HEK293 (cell line): ENCODE results near the gene KLF2.

Experiments
- CTCF ChIA-PET: fragments of 350-600 bp; formaldehyde crosslinking; extraction: SDS; loops from one replicate; lab custom pipeline; 2021; ENCODE audit warnings: antibody characterized with exemption; lab: Yijun Ruan, JAX
- POLR2A ChIA-PET: fragments of 300-600 bp; formaldehyde crosslinking; extraction: SDS; loops from one replicate; lab custom pipeline; 2020; ENCODE audit warnings: antibody characterized with exemption, inconsistent platforms; lab: Yijun Ruan, JAX
- H3K27ac ChIP-seq: fragments of 200-500 bp; sonication (Bioruptor generic); 2 replicates; pipeline ENCODE4 v1.5.1; 2014; ENCODE audit warnings: low read depth, low read length, control low read depth, inconsistent platforms; ENCODE audit errors: extremely low read depth
- H3K36me3 ChIP-seq, 2 experiments: fragments of 200-500 bp in 1 of 2; sonication (Bioruptor generic) in 1 of 2; 1 replicate in 1 of 2; 2 replicates in 1 of 2; pipeline ENCODE4 v1.5.1; 2014 to 2017; ENCODE audit warnings: inconsistent platforms in 2 of 2, low read length in 2 of 2; ENCODE audit not compliant: control insufficient read depth in 2 of 2, insufficient read depth in 1 of 2
- H3K4me1 ChIP-seq: fragments of 200-500 bp; sonication (Bioruptor generic); 2 replicates; pipeline ENCODE4 v1.5.1; 2014; ENCODE audit warnings: mild to moderate bottlenecking, low read length, inconsistent platforms; ENCODE audit not compliant: control insufficient read depth, insufficient read depth
- H3K4me3 ChIP-seq: 2 replicates; pipeline ENCODE4 v1.5.1; 2011; ENCODE audit warnings: low read depth, mild to moderate bottlenecking, control low read depth, low read length, moderate library complexity
- H3K9me3 ChIP-seq: fragments of 200-500 bp; sonication (Bioruptor generic); 2 replicates; pipeline ENCODE4 v1.5.1; 2014; ENCODE audit warnings: low read depth, low read length, inconsistent platforms; ENCODE audit not compliant: control insufficient read depth, insufficient read depth
- GLI2 ChIP-seq: fragments of 450-650 bp; formaldehyde crosslinking; IDR thresholded peaks from 2 replicates; pipeline ENCODE4; 2017; ENCODE audit warnings: missing biosample characterization, missing genetic modification characterization, low read depth, borderline replicate concordance
- HOXD13 ChIP-seq: sonication (generic); formaldehyde crosslinking; IDR thresholded peaks from 2 replicates; pipeline ENCODE4 v1.8.0; 2022; ENCODE audit warnings: missing genetic modification reagents, borderline replicate concordance
- OSR2 ChIP-seq: fragments of 450-650 bp; formaldehyde crosslinking; IDR thresholded peaks from 2 replicates; pipeline ENCODE4 v1.5.1; 2016; ENCODE audit warnings: missing biosample characterization, missing genetic modification characterization
- PRDM1 ChIP-seq: fragments of 450-650 bp; formaldehyde crosslinking; IDR thresholded peaks from 2 replicates; pipeline ENCODE4; 2016; ENCODE audit warnings: missing biosample characterization, missing genetic modification characterization
- RBAK ChIP-seq: fragments of 450-650 bp; formaldehyde crosslinking; IDR thresholded peaks from 2 replicates; pipeline ENCODE4 v1.5.1; 2016; ENCODE audit warnings: missing biosample characterization, missing genetic modification characterization
- REST ChIP-seq: fragments of 450-650 bp; formaldehyde crosslinking; IDR thresholded peaks from 2 replicates; pipeline ENCODE4 v1.5.1; 2016; ENCODE audit warnings: missing biosample characterization, missing genetic modification characterization
- SCRT1 ChIP-seq: fragments of 450-650 bp; formaldehyde crosslinking; IDR thresholded peaks from 2 replicates; pipeline ENCODE4 v1.5.1; 2016; ENCODE audit warnings: missing biosample characterization, missing genetic modification characterization, borderline replicate concordance
- WT1 ChIP-seq: fragments of 450-650 bp; formaldehyde crosslinking; IDR thresholded peaks from 2 replicates; pipeline ENCODE4 v1.5.1; 2016; ENCODE audit warnings: missing biosample characterization, missing genetic modification characterization
- ZBTB49 ChIP-seq: fragments of 450-650 bp; formaldehyde crosslinking; IDR thresholded peaks from 2 replicates; pipeline ENCODE4 v1.5.1; 2016; ENCODE audit warnings: missing biosample characterization, missing genetic modification characterization, low read depth
- ZNF132 ChIP-seq: fragments of 450-650 bp; formaldehyde crosslinking; IDR thresholded peaks from 2 replicates; pipeline ENCODE4 v1.5.1; 2017; ENCODE audit warnings: missing biosample characterization, missing genetic modification characterization, borderline replicate concordance
- ZNF138 ChIP-seq: fragments of 450-650 bp; formaldehyde crosslinking; IDR thresholded peaks from 2 replicates; pipeline ENCODE4 v1.5.1; 2016; ENCODE audit warnings: missing biosample characterization, missing genetic modification characterization, borderline replicate concordance
- ZNF19 ChIP-seq: fragments of 450-650 bp; formaldehyde crosslinking; IDR thresholded peaks from 2 replicates; pipeline ENCODE4; 2016; ENCODE audit warnings: missing biosample characterization, missing genetic modification characterization, low read depth
- ZNF211 ChIP-seq: fragments of 450-650 bp; formaldehyde crosslinking; IDR thresholded peaks from 2 replicates; pipeline ENCODE4 v1.5.1; 2016; ENCODE audit warnings: low read depth, missing biosample characterization, missing genetic modification characterization
- ZNF221 ChIP-seq: fragments of 450-650 bp; formaldehyde crosslinking; IDR thresholded peaks from 2 replicates; pipeline ENCODE4 v1.5.1; 2017; ENCODE audit warnings: missing biosample characterization, missing genetic modification characterization, borderline replicate concordance
- ZNF223 ChIP-seq: fragments of 450-650 bp; formaldehyde crosslinking; IDR thresholded peaks from 2 replicates; pipeline ENCODE4 v1.5.1; 2016; ENCODE audit warnings: missing biosample characterization, missing genetic modification characterization
- ZNF366 ChIP-seq: fragments of 450-650 bp; formaldehyde crosslinking; conservative IDR thresholded peaks from 2 replicates; pipeline ENCODE4 v1.5.1; 2016; ENCODE audit warnings: missing biosample characterization, missing genetic modification characterization
- ZNF449 ChIP-seq: fragments of 450-650 bp; formaldehyde crosslinking; IDR thresholded peaks from 2 replicates; pipeline ENCODE4 v1.5.1; 2017; ENCODE audit warnings: missing biosample characterization, mild to moderate bottlenecking, missing genetic modification characterization, moderate library complexity
- ZNF501 ChIP-seq: fragments of 450-650 bp; formaldehyde crosslinking; IDR thresholded peaks from 2 replicates; pipeline ENCODE4 v1.5.1; 2016; ENCODE audit warnings: missing biosample characterization, missing genetic modification characterization
- ZNF514 ChIP-seq: fragments of 450-650 bp; formaldehyde crosslinking; IDR thresholded peaks from 2 replicates; pipeline ENCODE4 v1.5.1; 2016; ENCODE audit warnings: missing biosample characterization, missing genetic modification characterization
- ZNF544 ChIP-seq: fragments of 450-650 bp; formaldehyde crosslinking; IDR thresholded peaks from 2 replicates; pipeline ENCODE4 v1.5.0; 2017; ENCODE audit warnings: missing biosample characterization, missing genetic modification characterization
- ZNF596 ChIP-seq: fragments of 450-650 bp; IDR thresholded peaks from 2 replicates; pipeline ENCODE4 v1.5.0; 2018; ENCODE audit warnings: missing biosample characterization, mild to moderate bottlenecking, missing genetic modification characterization, moderate library complexity
- ZNF600 ChIP-seq: fragments of 450-650 bp; formaldehyde crosslinking; IDR thresholded peaks from 2 replicates; pipeline ENCODE4 v1.5.1; 2016; ENCODE audit warnings: missing biosample characterization, missing genetic modification characterization
- ZNF701 ChIP-seq: fragments of 450-650 bp; formaldehyde crosslinking; IDR thresholded peaks from 2 replicates; pipeline ENCODE4 v1.5.1; 2016; ENCODE audit warnings: missing biosample characterization, missing genetic modification characterization

The KLF2 gene

GRCh38 chr19:16373079-16373478, 48.5 kb downstream of the KLF2 start:
- ChIA-PET CTCF (interaction anchor here (0.6 kb wide), 1 partner anchor 91 kb away, joined by 4 read pairs; no protein-coding TSS in a partner anchor), POLR2A (no interaction called here)
- H3K27ac ChIP-seq: no peak overlapping the region

GRCh38 chr19:16373532-16373931, 48.9 kb downstream of the KLF2 start:
- H3K9me3 ChIP-seq: no peaks in the 10 kb centered on the region
- TF ChIP-seq ZNF221 (tag by site-specific recombination): no peak
- no peak for TF ChIP-seq WT1
- TF ChIP-seq ZNF132 (tag by site-specific recombination): no peak
- no peak for TF ChIP-seq ZNF366 (tag by site-specific recombination)
- no peaks in the 10 kb centered on the region for H3K4me1 ChIP-seq
- no peak overlapping the region for H3K27ac ChIP-seq
- ChIA-PET POLR2A (no interaction called here), CTCF (interaction anchor here (0.6 kb wide), 1 partner anchor 91 kb away, joined by 4 read pairs; no protein-coding TSS in a partner anchor)
- H3K4me3 ChIP-seq: no peak overlapping the region
- H3K36me3 ChIP-seq: peaks cover 0 to 65% of the 10 kb centered on the region in 2 experiments; a peak in 1 of 3 replicates

More at GRCh38 chr19:16373079-16373478, 48.5 kb downstream of the KLF2 start:
- H3K9me3 ChIP-seq: no peaks in the 10 kb centered on the region
- no peaks in the 10 kb centered on the region for H3K4me1 ChIP-seq
- H3K36me3 ChIP-seq: peaks cover 0 to 60% of the 10 kb centered on the region in 2 experiments; a peak in 1 of 3 replicates
- TF ChIP-seq ZNF211 (no peak), ZNF223 (no peak), HOXD13 (CRISPR knock-in tag) (no peak), ZNF514 (tag by site-specific recombination) (no peak), RBAK (tag by site-specific recombination) (no peak)
- no peak overlapping the region for H3K4me3 ChIP-seq

- no peak overlapping the region for H3K4me3 ChIP-seq
- H3K36me3 ChIP-seq: peaks cover 0 to 65% of the 10 kb centered on the region in 2 experiments; a peak in 1 of 3 replicates
- no peak for TF ChIP-seq ZNF701 (tag by site-specific recombination)
- TF ChIP-seq ZNF600 (tag by site-specific recombination): 0 out of 2 replicates have a peak, but pooled peaks have one; percentile 21
- no peak for TF ChIP-seq PRDM1 (tag by site-specific recombination)
- TF ChIP-seq, all 188 proteins: peak for 1
- H3K9me3 ChIP-seq: no peaks in the 10 kb centered on the region
- H3K4me1 ChIP-seq: no peaks in the 10 kb centered on the region
- H3K27ac ChIP-seq: no peak overlapping the region
- ChIA-PET POLR2A (no interaction called here), CTCF (no interaction called here)
Observed at GRCh38 chr19:16373989-16374388, 49.4 kb downstream of the KLF2 start.

- no peak overlapping the region for H3K4me3 ChIP-seq
- H3K36me3 ChIP-seq: peaks cover 0 to 65% of the 10 kb centered on the region in 2 experiments; a peak in 1 of 3 replicates
- H3K9me3 ChIP-seq: no peaks in the 10 kb centered on the region
- CTCF ChIA-PET: no interaction called here
- no peaks in the 10 kb centered on the region for H3K4me1 ChIP-seq
- H3K27ac ChIP-seq: no peak overlapping the region
- POLR2A ChIA-PET: no interaction called here
- TF ChIP-seq ZNF596 (no peak), REST (tag by site-specific recombination) (no peak), ZBTB49 (tag by site-specific recombination) (no peak), OSR2 (tag by site-specific recombination) (no peak), ZNF449 (tag by site-specific recombination) (no peak), ZNF544 (tag by site-specific recombination) (no peak), GLI2 (tag by site-specific recombination) (no peak), ZNF138 (tag by site-specific recombination) (no peak), ZNF501 (tag by site-specific recombination) (no peak), SCRT1 (tag by site-specific recombination) (no peak), ZNF19 (tag by site-specific recombination) (no peak)
Observed at GRCh38 chr19:16374436-16374835, 49.8 kb downstream of the KLF2 start.
